Osteoblast (primary cell): ENCODE measurements around the gene CAPN12. TPM values are rescaled to one million over a fixed set of nuclear protein-coding genes. Genes with fewer than 3 reads are reported as not detected.
A peak's percentile ranks its signal among the peaks of the same experiment; 100 is the strongest.

Experiments used
- DNase-seq: peaks from one replicate; pipeline ENCODE4 v3.0.0; 2011; ENCODE audit warnings: low spot score, mixed read lengths; ENCODE audit not compliant: insufficient read length; ENCODE audit errors: missing footprints
- H2AFZ ChIP-seq: 2 replicates; pipeline ENCODE4 v1.6.0; 2011; ENCODE audit warnings: mild to moderate bottlenecking, low read length
- H3K27ac ChIP-seq: 2 replicates; pipeline ENCODE4 v1.5.1; 2011; ENCODE audit warnings: mild to moderate bottlenecking, low read depth, low read length, moderate library complexity
- H3K27me3 ChIP-seq: 2 replicates; pipeline ENCODE4 v1.6.0; 2012; ENCODE audit warnings: mild to moderate bottlenecking, control low read depth, inconsistent platforms, low read length, moderate library complexity; ENCODE audit not compliant: insufficient read depth
- H3K36me3 ChIP-seq: 2 replicates; pipeline ENCODE4 v1.5.1; 2011; ENCODE audit warnings: mild to moderate bottlenecking, low read length, control low read depth, moderate library complexity; ENCODE audit not compliant: insufficient read depth
- H3K4me1 ChIP-seq: 2 replicates; pipeline ENCODE4 v1.5.1; 2011; ENCODE audit warnings: mild to moderate bottlenecking, low read length, control low read depth, moderate library complexity; ENCODE audit not compliant: insufficient read depth
- H3K4me2 ChIP-seq: 2 replicates; pipeline ENCODE4 v1.6.0; 2011; ENCODE audit warnings: mild to moderate bottlenecking, low read length; ENCODE audit not compliant: insufficient read depth
- H3K4me3 ChIP-seq: fragments of 200-600 bp; sonication (generic); 3 replicates; pipeline ENCODE4 v1.5.1; 2012; ENCODE audit warnings: mild to moderate bottlenecking, low read length, inconsistent platforms; ENCODE audit not compliant: insufficient read depth
- H3K79me2 ChIP-seq: 2 replicates; pipeline ENCODE4 v1.6.0; 2012; ENCODE audit warnings: mild to moderate bottlenecking, low read length, control low read depth, inconsistent platforms; ENCODE audit not compliant: insufficient read depth
- H3K9me3 ChIP-seq: 2 replicates; pipeline ENCODE4 v1.5.1; 2011; ENCODE audit warnings: low read depth, low read length, control low read depth
- H4K20me1 ChIP-seq: 2 replicates; pipeline ENCODE4 v1.6.0; 2012; ENCODE audit warnings: mild to moderate bottlenecking, low read length, control low read depth; ENCODE audit not compliant: insufficient read depth
- CTCF ChIP-seq: IDR thresholded peaks from 2 replicates; pipeline ENCODE4 v1.5.1; 2011; ENCODE audit warnings: mild to moderate bottlenecking, low read depth, low read length, moderate library complexity; ENCODE audit errors: extremely low read depth
- total RNA-seq: library from RNA; depleted of rRNA; stranded (reverse); fragments of >200 nt; gene quantifications from 2 replicates; pipeline ENCODE4 v1.2.3, GENCODE V29; 2012

The CAPN12 gene
- total RNA-seq, 1 donor, result not detected

- peak; percentile 17 for DNase-seq
- Histone ChIP-seq H3K79me2 (no peaks in the 10 kb centered on the region), H3K27me3 (no peaks in the 10 kb centered on the region), H2AFZ (no peak overlapping the region), H3K4me1 (no peaks in the 10 kb centered on the region), H4K20me1 (no peaks in the 10 kb centered on the region), H3K27ac (no peak overlapping the region), H3K4me2 (no peak overlapping the region), H3K36me3 (no peaks in the 10 kb centered on the region), H3K4me3 (no peak overlapping the region), H3K9me3 (no peaks in the 10 kb centered on the region)
- TF ChIP-seq CTCF, result no peak
Observed at GRCh38 chr19:38740932-38741331, 3.3 kb downstream of the CAPN12 start.

- H2AFZ ChIP-seq, result no peak overlapping the region
- TF ChIP-seq CTCF, result no peak
- no peaks in the 10 kb centered on the region for H4K20me1 ChIP-seq
- DNase-seq, result no peak
- no peak overlapping the region for H3K4me3 ChIP-seq
- H3K36me3 ChIP-seq, result no peaks in the 10 kb centered on the region
- no peak overlapping the region for H3K27ac ChIP-seq
- H3K79me2 ChIP-seq, result no peaks in the 10 kb centered on the region
- H3K9me3 ChIP-seq, result no peaks in the 10 kb centered on the region
- H3K4me2 ChIP-seq, result no peak overlapping the region
- H3K4me1 ChIP-seq, result no peaks in the 10 kb centered on the region
- H3K27me3 ChIP-seq, result no peaks in the 10 kb centered on the region
Observed at GRCh38 chr19:38740257-38740592, 4.0 kb downstream of the CAPN12 start.

GRCh38 chr19:38739440-38740256 lies 4.6 kb downstream of the CAPN12 start:
- Histone ChIP-seq H3K27me3 (no peaks in the 10 kb centered on the region), H4K20me1 (peaks cover 2% of the 10 kb centered on the region), H3K79me2 (no peaks in the 10 kb centered on the region), H3K4me3 (no peak overlapping the region), H3K27ac (no peak overlapping the region), H2AFZ (no peak overlapping the region), H3K4me1 (no peaks in the 10 kb centered on the region), H3K4me2 (no peak overlapping the region), H3K9me3 (no peaks in the 10 kb centered on the region), H3K36me3 (no peaks in the 10 kb centered on the region)
- peak; percentile 81 for DNase-seq
- no peak for TF ChIP-seq CTCF

GRCh38 chr19:38737921-38738737 lies 6.1 kb downstream of the CAPN12 start:
- Histone ChIP-seq H2AFZ (no peak overlapping the region), H3K4me1 (peaks cover 3% of the 10 kb centered on the region), H4K20me1 (peaks cover 2% of the 10 kb centered on the region), H3K79me2 (no peaks in the 10 kb centered on the region), H3K4me3 (no peak overlapping the region), H3K27me3 (no peaks in the 10 kb centered on the region), H3K27ac (no peak overlapping the region), H3K36me3 (no peaks in the 10 kb centered on the region), H3K4me2 (no peak overlapping the region), H3K9me3 (no peaks in the 10 kb centered on the region)
- TF ChIP-seq CTCF, result no peak
- DNase-seq, result peak; percentile 92
